GM18867 (cell line): ENCODE data around the gene HTRA1.

Experiments used
- ATAC-seq: cut with Tn5 transposase; IDR thresholded peaks from one replicate; pipeline ENCODE4 v1.9.1; 2021; ENCODE audit warnings: mild to moderate bottlenecking, moderate library complexity; ENCODE audit not compliant: unreplicated experiment

Gene HTRA1

GRCh38 chr10:122461367-122461728, at the start of gene HTRA1:
Gene HTRA1, plus strand, starts transcription at chr10:122461553. Its CDS starts 100 bp downstream, at chr10:122461653.
- ATAC-seq, result no peak

- no peak for ATAC-seq
These were observed 48.0 kb upstream of the HTRA1 start for GRCh38 chr10:122413327-122413726.

- ATAC-seq, result no peak
These were observed 43.7 kb upstream of the HTRA1 start for GRCh38 chr10:122417667-122418066.

GRCh38 chr10:122419016-122419415, 42.3 kb upstream of the HTRA1 start:
- ATAC-seq, result no peak

GRCh38 chr10:122419876-122420623, 41.3 kb upstream of the HTRA1 start:
- ATAC-seq, result no peak

- ATAC-seq, result no peak
These were observed 40.7 kb upstream of the HTRA1 start for GRCh38 chr10:122420624-122421007.

GRCh38 chr10:122421054-122421625, 40.2 kb upstream of the HTRA1 start:
- ATAC-seq, result no peak

GRCh38 chr10:122421742-122422141, 39.6 kb upstream of the HTRA1 start:
- no peak for ATAC-seq

- no peak for ATAC-seq
These were observed 38.9 kb upstream of the HTRA1 start for GRCh38 chr10:122422266-122422989.

- ATAC-seq, result no peak
These were observed 37.3 kb upstream of the HTRA1 start for GRCh38 chr10:122424059-122424458.

GRCh38 chr10:122426829-122427228, 34.5 kb upstream of the HTRA1 start:
- no peak for ATAC-seq

GRCh38 chr10:122427280-122427679, 34.1 kb upstream of the HTRA1 start:
- ATAC-seq, result no peak

- ATAC-seq, result no peak
These were observed 26.0 kb upstream of the HTRA1 start for GRCh38 chr10:122435212-122435827.

- ATAC-seq, result no peak
These were observed 19.4 kb upstream of the HTRA1 start for GRCh38 chr10:122441961-122442360.

- ATAC-seq, result no peak
These were observed 15.9 kb upstream of the HTRA1 start for GRCh38 chr10:122445469-122445868.

- no peak for ATAC-seq
These were observed 15.4 kb upstream of the HTRA1 start for GRCh38 chr10:122445904-122446303.

GRCh38 chr10:122446668-122447423, 14.5 kb upstream of the HTRA1 start:
- no peak for ATAC-seq

GRCh38 chr10:122448600-122448999, 12.8 kb upstream of the HTRA1 start:
- no peak for ATAC-seq

- ATAC-seq, result no peak
These were observed 12.2 kb upstream of the HTRA1 start for GRCh38 chr10:122449153-122449552.

GRCh38 chr10:122450353-122450990, 10.9 kb upstream of the HTRA1 start:
- ATAC-seq, result no peak
